ENCODE measurements around the gene EMC8. TPM values are rescaled to one million over a fixed set of nuclear protein-coding genes. Genes with fewer than 3 reads are reported as not detected.

Gene EMC8
- total RNA-seq, 2 donors from 2014 or later, result 60.1 to 67.6 TPM

- H3K4me3 ChIP-seq (ENCODE audit: low read length), result no peak overlapping the region
- H3K9me3 Mint-ChIP-seq, result no peaks in the 10 kb centered on the region
- H3K4me3 Mint-ChIP-seq, result no peak overlapping the region
- peaks cover 88% of the 10 kb centered on the region for H3K36me3 ChIP-seq (ENCODE audit: control insufficient read depth, insufficient read depth, low read length)
- WGBS, 2 experiments (ENCODE audit: insufficient coverage in 1 of 2, insufficient read length in 1 of 2), result 92% methylated on average over 5 to 6 of the region's 6 CpGs
- no peaks in the 10 kb centered on the region for H3K9me3 ChIP-seq (ENCODE audit: control insufficient read depth, low read length)
- peaks cover 71% of the 10 kb centered on the region for H3K36me3 Mint-ChIP-seq (ENCODE audit: low read depth)
- DNase-seq, result no peak
- no peaks in the 10 kb centered on the region for H3K27me3 ChIP-seq (ENCODE audit: control insufficient read depth, insufficient read depth, low read length, poor library complexity, severe bottlenecking)
- H3K9ac ChIP-seq (ENCODE audit: extremely low read depth, low read length, poor library complexity, severe bottlenecking), result no peak overlapping the region
- no peak overlapping the region for H3K27ac ChIP-seq (ENCODE audit: low read depth, low read length)
- TF ChIP-seq, protein P1, sequence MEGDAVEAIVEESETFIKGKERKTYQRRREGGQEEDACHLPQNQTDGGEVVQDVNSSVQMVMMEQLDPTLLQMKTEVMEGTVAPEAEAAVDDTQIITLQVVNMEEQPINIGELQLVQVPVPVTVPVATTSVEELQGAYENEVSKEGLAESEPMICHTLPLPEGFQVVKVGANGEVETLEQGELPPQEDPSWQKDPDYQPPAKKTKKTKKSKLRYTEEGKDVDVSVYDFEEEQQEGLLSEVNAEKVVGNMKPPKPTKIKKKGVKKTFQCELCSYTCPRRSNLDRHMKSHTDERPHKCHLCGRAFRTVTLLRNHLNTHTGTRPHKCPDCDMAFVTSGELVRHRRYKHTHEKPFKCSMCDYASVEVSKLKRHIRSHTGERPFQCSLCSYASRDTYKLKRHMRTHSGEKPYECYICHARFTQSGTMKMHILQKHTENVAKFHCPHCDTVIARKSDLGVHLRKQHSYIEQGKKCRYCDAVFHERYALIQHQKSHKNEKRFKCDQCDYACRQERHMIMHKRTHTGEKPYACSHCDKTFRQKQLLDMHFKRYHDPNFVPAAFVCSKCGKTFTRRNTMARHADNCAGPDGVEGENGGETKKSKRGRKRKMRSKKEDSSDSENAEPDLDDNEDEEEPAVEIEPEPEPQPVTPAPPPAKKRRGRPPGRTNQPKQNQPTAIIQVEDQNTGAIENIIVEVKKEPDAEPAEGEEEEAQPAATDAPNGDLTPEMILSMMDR (conservative IDR thresholded peaks at IDR 0.05), result no peak
- H3K4me1 Mint-ChIP-seq, result peaks cover 4% of the 10 kb centered on the region
- H3K4me1 ChIP-seq (ENCODE audit: control insufficient read depth, insufficient read depth, low read length), result peaks cover 2% of the 10 kb centered on the region
- no peaks in the 10 kb centered on the region for H3K27me3 Mint-ChIP-seq (ENCODE audit: insufficient read depth)
- H3K27ac Mint-ChIP-seq, result peak overlapping the region; percentile 13
Observed at GRCh38 chr16:85782451-85782850, 16.9 kb downstream of the EMC8 start.

GRCh38 chr16:85781695-85782370, 17.5 kb downstream of the EMC8 start:
- peak overlapping the region; percentile 13 for H3K27ac Mint-ChIP-seq
- H3K9me3 Mint-ChIP-seq, result no peaks in the 10 kb centered on the region
- no peak overlapping the region for H3K4me3 Mint-ChIP-seq
- no peaks in the 10 kb centered on the region for H3K9me3 ChIP-seq (ENCODE audit: control insufficient read depth, low read length)
- peaks cover 2% of the 10 kb centered on the region for H3K4me1 Mint-ChIP-seq
- H3K4me3 ChIP-seq (ENCODE audit: low read length), result no peak overlapping the region
- H3K27me3 Mint-ChIP-seq (ENCODE audit: insufficient read depth), result no peaks in the 10 kb centered on the region
- H3K9ac ChIP-seq (ENCODE audit: extremely low read depth, low read length, poor library complexity, severe bottlenecking), result no peak overlapping the region
- no peak for DNase-seq
- WGBS, 2 experiments (ENCODE audit: insufficient coverage in 1 of 2, insufficient read length in 1 of 2), result 96% methylated on average over 14 to 16 of the region's 16 CpGs
- no peaks in the 10 kb centered on the region for H3K4me1 ChIP-seq (ENCODE audit: control insufficient read depth, insufficient read depth, low read length)
- TF ChIP-seq, protein P1 (conservative IDR thresholded peaks at IDR 0.05), result no peak
- H3K27ac ChIP-seq (ENCODE audit: low read depth, low read length), result no peak overlapping the region
- H3K36me3 Mint-ChIP-seq (ENCODE audit: low read depth), result peaks cover 67% of the 10 kb centered on the region
- H3K36me3 ChIP-seq (ENCODE audit: control insufficient read depth, insufficient read depth, low read length), result peaks cover 88% of the 10 kb centered on the region
- no peaks in the 10 kb centered on the region for H3K27me3 ChIP-seq (ENCODE audit: control insufficient read depth, insufficient read depth, low read length, poor library complexity, severe bottlenecking)

DNA sequence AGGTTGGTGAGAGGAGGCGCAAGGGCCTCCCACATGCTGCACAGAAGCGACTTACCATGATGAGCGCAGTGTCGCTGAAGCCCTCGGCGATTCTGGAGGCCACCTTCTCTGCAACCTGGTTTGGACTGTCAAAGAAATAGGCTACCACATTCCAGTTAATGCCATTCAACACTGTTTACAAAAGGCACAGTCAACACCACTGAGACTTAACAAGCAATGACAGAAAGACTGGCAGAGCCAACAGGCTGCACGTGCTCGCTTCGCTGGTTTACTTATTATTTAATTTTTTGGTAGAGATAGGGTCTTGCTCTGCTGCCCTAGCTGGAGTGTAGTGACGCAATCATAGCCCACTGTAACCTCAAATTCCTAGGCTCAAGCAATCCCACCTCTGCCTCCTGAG, 18.2 kb downstream of the EMC8 start:
- no peaks in the 10 kb centered on the region for H3K27me3 ChIP-seq (ENCODE audit: control insufficient read depth, insufficient read depth, low read length, poor library complexity, severe bottlenecking)
- H3K36me3 ChIP-seq (ENCODE audit: control insufficient read depth, insufficient read depth, low read length), result peaks cover 88% of the 10 kb centered on the region
- no peaks in the 10 kb centered on the region for H3K9me3 ChIP-seq (ENCODE audit: control insufficient read depth, low read length)
- Mint-ChIP-seq H3K4me3 (no peak overlapping the region), H3K27me3 (ENCODE audit: insufficient read depth) (no peaks in the 10 kb centered on the region), H3K27ac (peak overlapping the region; percentile 35), H3K9me3 (no peaks in the 10 kb centered on the region), H3K36me3 (ENCODE audit: low read depth) (peaks cover 67% of the 10 kb centered on the region), H3K4me1 (no peaks in the 10 kb centered on the region)
- 87 to 97% methylated on average over 9 to 10 of the region's 10 CpGs for WGBS, 2 experiments (ENCODE audit: insufficient coverage in 1 of 2, insufficient read length in 1 of 2)
- no peak overlapping the region for H3K4me3 ChIP-seq (ENCODE audit: low read length)
- H3K27ac ChIP-seq (ENCODE audit: low read depth, low read length), result no peak overlapping the region
- H3K9ac ChIP-seq (ENCODE audit: extremely low read depth, low read length, poor library complexity, severe bottlenecking), result no peak overlapping the region
- no peaks in the 10 kb centered on the region for H3K4me1 ChIP-seq (ENCODE audit: control insufficient read depth, insufficient read depth, low read length)
- DNase-seq, result no peak
- TF ChIP-seq, protein P1 (conservative IDR thresholded peaks at IDR 0.05), result no peak

Data from endodermal cell (in vitro differentiated cells).